GM06990 (cell line): Measurements from ENCODE around the gene CNTN1.

Experiments
- DNase-seq: peaks from one replicate; pipeline ENCODE4 v3.0.0-alpha.2; 2011; ENCODE audit not compliant: insufficient read length; ENCODE audit errors: extremely low read depth
- H3K27me3 ChIP-seq: replicated peaks from 2 replicates; pipeline ENCODE4 v1.6.0; 2011; ENCODE audit warnings: low read length; ENCODE audit not compliant: control insufficient read depth, insufficient read depth
- H3K36me3 ChIP-seq: 2 replicates; pipeline ENCODE4 v1.5.1; 2011; ENCODE audit warnings: low read length; ENCODE audit not compliant: control insufficient read depth, insufficient read depth
- H3K4me3 ChIP-seq: replicated peaks from 2 replicates; pipeline ENCODE4 v1.5.1; 2011; ENCODE audit warnings: low read depth, mild to moderate bottlenecking, control low read depth, low read length
- CTCF ChIP-seq: IDR thresholded peaks from 2 replicates; pipeline ENCODE4 v1.5.1; 2011; ENCODE audit warnings: low read length, control low read depth, mild to moderate bottlenecking, inconsistent platforms; ENCODE audit not compliant: insufficient read depth, poor library complexity, severe bottlenecking

CNTN1 gene

GRCh38 chr12:40947797-40948196 is 255.6 kb downstream of the CNTN1 start:
- no peak overlapping the region for H3K4me3 ChIP-seq
- no peak for TF ChIP-seq CTCF
- H3K36me3 ChIP-seq: no peaks in the 10 kb centered on the region
- DNase-seq: no peak
- H3K27me3 ChIP-seq: no peaks in the 10 kb centered on the region

- Histone ChIP-seq H3K36me3 (no peaks in the 10 kb centered on the region), H3K4me3 (no peak overlapping the region), H3K27me3 (no peaks in the 10 kb centered on the region)
- TF ChIP-seq CTCF: no peak
- DNase-seq: no peak
These were observed 260.8 kb downstream of the CNTN1 start for GRCh38 chr12:40953076-40953475.

DNA sequence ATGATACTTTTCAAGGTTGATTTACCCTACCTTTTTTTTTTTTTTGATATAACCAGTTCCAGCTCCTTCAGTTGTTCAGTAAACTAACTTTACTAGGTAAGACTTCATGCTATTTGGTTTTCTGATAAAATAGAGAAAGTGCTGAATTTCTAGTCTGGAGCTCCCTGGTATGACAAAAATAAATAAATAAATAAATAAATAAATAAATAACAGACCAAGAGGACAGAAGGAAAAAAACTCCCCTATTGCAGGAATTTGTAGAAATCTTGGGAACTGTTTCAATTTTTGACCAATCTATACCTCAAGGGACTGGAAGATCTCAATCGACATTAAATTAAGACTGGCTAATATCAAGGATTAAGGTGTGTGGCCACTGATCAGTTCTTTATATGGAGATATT is 265.2 kb downstream of the CNTN1 start:
- H3K36me3 ChIP-seq: no peaks in the 10 kb centered on the region
- no peaks in the 10 kb centered on the region for H3K27me3 ChIP-seq
- DNase-seq: no peak
- no peak for TF ChIP-seq CTCF
- H3K4me3 ChIP-seq: no peak overlapping the region

DNA sequence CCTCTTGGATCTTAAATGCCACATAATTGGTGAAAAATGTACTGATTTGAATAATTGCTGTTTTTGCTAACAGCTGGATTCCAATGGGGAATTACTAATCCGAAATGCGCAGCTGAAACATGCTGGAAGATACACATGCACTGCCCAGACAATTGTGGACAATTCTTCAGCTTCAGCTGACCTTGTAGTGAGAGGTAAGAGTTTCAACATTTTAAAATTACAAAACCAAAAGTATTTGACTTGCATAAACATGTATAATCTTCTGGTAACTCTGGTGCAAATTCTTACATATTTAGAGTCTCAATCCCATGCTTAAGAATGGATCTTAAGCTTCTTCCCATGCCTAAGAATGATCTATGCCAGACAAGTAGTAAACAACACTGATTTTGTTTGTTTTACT is 266.8 kb downstream of the CNTN1 start:
- H3K4me3 ChIP-seq: no peak overlapping the region
- H3K27me3 ChIP-seq: no peaks in the 10 kb centered on the region
- no peaks in the 10 kb centered on the region for H3K36me3 ChIP-seq
- TF ChIP-seq CTCF: no peak
- DNase-seq: no peak

- Histone ChIP-seq H3K4me3 (no peak overlapping the region), H3K36me3 (no peaks in the 10 kb centered on the region), H3K27me3 (no peaks in the 10 kb centered on the region)
- TF ChIP-seq CTCF: no peak
- DNase-seq: no peak
These were observed 271.5 kb downstream of the CNTN1 start for GRCh38 chr12:40963751-40964150.

DNA sequence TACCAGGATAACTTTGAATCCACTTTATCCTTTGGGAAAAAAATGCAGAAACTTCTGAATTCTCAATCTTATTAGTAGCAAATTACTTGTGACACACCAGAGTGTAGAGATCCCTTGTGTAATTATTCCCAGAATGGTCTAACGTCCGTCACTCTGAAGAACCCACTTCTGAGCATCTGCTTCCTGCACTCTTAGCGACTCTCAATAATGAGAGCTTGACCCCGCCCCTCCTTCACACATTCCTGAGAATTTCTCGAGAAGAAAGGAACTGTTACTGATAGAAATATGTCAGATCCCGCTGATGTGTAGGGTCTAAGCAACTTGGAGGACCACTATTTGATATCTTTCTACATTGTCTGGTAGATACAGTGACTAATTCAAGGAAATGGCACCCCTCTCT is 277.6 kb downstream of the CNTN1 start:
- no peak for TF ChIP-seq CTCF
- Histone ChIP-seq H3K27me3 (no peaks in the 10 kb centered on the region), H3K4me3 (no peak overlapping the region), H3K36me3 (no peaks in the 10 kb centered on the region)
- no peak for DNase-seq
